Endothelial cell of umbilical vein (primary cell): ENCODE data around the gene SLC38A11. TPM values are rescaled to one million over a fixed set of nuclear protein-coding genes. Genes with fewer than 3 reads are reported as not detected.

Source experiments
- BruUV-seq: library from RNA; stranded (reverse); fragments of 400-500 nt; replicated peaks from 2 replicates; lab custom pipeline; 2021; lab: Mats Ljungman, UMichigan
- CTCF ChIA-PET: fragments of 300-600, 350-600 bp; sonication (Branson Sonifier 250); formaldehyde crosslinking; loops from one replicate; lab custom pipeline; 2021; ENCODE audit warnings: antibody characterized with exemption, inconsistent platforms; lab: Charles Lee
- POLR2A ChIA-PET: fragments of 300-600, 350-600 bp; sonication (Branson Sonifier 250); formaldehyde crosslinking; loops from one replicate; lab custom pipeline; 2021; ENCODE audit warnings: antibody characterized with exemption, inconsistent platforms; lab: Charles Lee
- DNase-seq: peaks from one replicate; pipeline ENCODE4 v3.0.0-alpha.2; 2011; ENCODE audit warnings: low read depth, low spot score
- FAIRE-seq: peaks from 2 replicates; lab custom pipeline; 2011; peaks lifted over from hg19 to GRCh38; lab: Jason Lieb, UNC
- H2AFZ ChIP-seq: 2 replicates; pipeline ENCODE4 v1.6.0; 2012; ENCODE audit warnings: low read depth, low read length, control low read depth, inconsistent platforms
- H3K27ac ChIP-seq: 2 replicates; pipeline ENCODE4 v1.5.1; 2011; ENCODE audit warnings: low read depth, mild to moderate bottlenecking, control low read depth, low read length, moderate library complexity; ENCODE audit not compliant: insufficient read depth
- H3K27me3 ChIP-seq, 2 experiments: 2 replicates each; pipeline versions ENCODE4 v1.6.0 to v1.6.1; 2011; ENCODE audit warnings: low read length in 2 of 2, mixed read lengths in 1 of 2; ENCODE audit not compliant: control insufficient read depth in 2 of 2, insufficient read depth in 2 of 2
- H3K36me3 ChIP-seq, 2 experiments: 2 replicates in 1 of 2; 3 replicates in 1 of 2; pipeline ENCODE4 v1.5.1; 2011; ENCODE audit warnings: low read length in 2 of 2, mild to moderate bottlenecking in 1 of 2, moderate library complexity in 1 of 2; ENCODE audit not compliant: control insufficient read depth in 2 of 2, insufficient read depth in 2 of 2; ENCODE audit errors: extremely low read depth in 1 of 2
- H3K4me1 ChIP-seq: 3 replicates; pipeline ENCODE4 v1.5.1; 2011; ENCODE audit warnings: mild to moderate bottlenecking, low read length; ENCODE audit not compliant: control insufficient read depth, insufficient read depth; ENCODE audit errors: extremely low read depth
- H3K4me2 ChIP-seq: 2 replicates; pipeline ENCODE4 v1.6.1; 2011; ENCODE audit warnings: low read length, control low read depth, mixed read lengths; ENCODE audit not compliant: insufficient read depth
- H3K4me3 ChIP-seq, 3 experiments: fragments of 200-600 bp in 1 of 3; sonication (generic), shearing (Covaris generic) in 1 of 3; replicated peaks in 1 of 3; 2 replicates each; pipeline ENCODE4 v1.5.1; 2011 to 2016; ENCODE audit warnings: control low read depth in 3 of 3, low read length in 3 of 3, mild to moderate bottlenecking in 2 of 3, inconsistent platforms in 1 of 3, low read depth in 1 of 3, moderate library complexity in 1 of 3; ENCODE audit not compliant: insufficient read depth in 1 of 3
- H3K79me2 ChIP-seq: 2 replicates; pipeline ENCODE4 v1.6.0; 2012; ENCODE audit warnings: low read length, inconsistent platforms; ENCODE audit not compliant: control insufficient read depth, insufficient read depth
- H3K9ac ChIP-seq: replicated peaks from 2 replicates; pipeline ENCODE3; 2011; ENCODE audit warnings: low read length, control low read depth; ENCODE audit not compliant: insufficient read depth; ENCODE audit errors: extremely low read depth
- H3K9me1 ChIP-seq: replicated peaks from 3 replicates; pipeline ENCODE4 v1.6.0; 2011; ENCODE audit warnings: mild to moderate bottlenecking, low read length; ENCODE audit not compliant: control insufficient read depth, insufficient read depth; ENCODE audit errors: extremely low read depth
- H3K9me3 ChIP-seq: replicated peaks from 2 replicates; pipeline ENCODE4 v1.5.1; 2012; ENCODE audit warnings: low read length, inconsistent platforms; ENCODE audit not compliant: control insufficient read depth, insufficient read depth
- H4K20me1 ChIP-seq: replicated peaks from 2 replicates; pipeline ENCODE3; 2011; ENCODE audit warnings: mild to moderate bottlenecking, low read length; ENCODE audit not compliant: control insufficient read depth, insufficient read depth; ENCODE audit errors: extremely low read depth
- EZH2 ChIP-seq: IDR thresholded peaks from 2 replicates; pipeline ENCODE4 v1.6.1; 2012; ENCODE audit warnings: borderline replicate concordance, low read depth, mild to moderate bottlenecking, moderate library complexity, low read length, inconsistent platforms; ENCODE audit not compliant: severe bottlenecking
- FOS ChIP-seq: IDR thresholded peaks from 2 replicates; pipeline ENCODE4 v1.6.1; 2011; ENCODE audit warnings: mild to moderate bottlenecking, low read length, moderate library complexity, borderline replicate concordance; ENCODE audit not compliant: insufficient read depth
- GATA2 ChIP-seq: IDR thresholded peaks from 2 replicates; pipeline ENCODE4 v1.7.0; 2011; ENCODE audit warnings: low read depth, mild to moderate bottlenecking, moderate library complexity, mixed read lengths, low read length; ENCODE audit not compliant: insufficient read length, insufficient read depth
- JUN ChIP-seq: IDR thresholded peaks from 2 replicates; pipeline ENCODE4 v1.6.1; 2011; ENCODE audit warnings: borderline replicate concordance, low read depth; ENCODE audit not compliant: insufficient read length, insufficient read depth
- MAX ChIP-seq: IDR thresholded peaks from 2 replicates; pipeline ENCODE4 v1.6.1; 2011; ENCODE audit not compliant: insufficient read depth, insufficient read length
- MYC ChIP-seq: IDR thresholded peaks from one replicate; pipeline ENCODE4 v1.6.1; 2011; ENCODE audit warnings: mild to moderate bottlenecking, low read depth, low read length
- POLR2A ChIP-seq: IDR thresholded peaks from 2 replicates; pipeline ENCODE4 v1.6.1; 2012; ENCODE audit warnings: low read depth, mild to moderate bottlenecking, control low read depth, low read length
- POLR2AphosphoS5 ChIP-seq: IDR thresholded peaks from 2 replicates; pipeline ENCODE4 v1.6.1; 2012; ENCODE audit warnings: low read depth, mild to moderate bottlenecking, control low read depth, low read length, moderate library complexity; ENCODE audit not compliant: insufficient read depth
- dilution Hi-C: fragments of 300-500 bp; cut with MboI; formaldehyde crosslinking; loops from one replicate; pipeline ENCODE4 v1.15.0; 2019; ENCODE audit warnings: low sequenced_read_pairs; ENCODE audit not compliant: extremely low pct_ligation_motif_present
- intact Hi-C: fragments of 100-400 bp; cut with micrococcal nuclease; formaldehyde crosslinking; loops from one replicate; pipeline ENCODE4 v1.10.0; 2022
- polyA plus RNA-seq, 4 experiments: library from polyadenylated mRNA; depleted of rRNA in 3 of 4; stranded (reverse) in 3 of 4; unstranded in 1 of 4; fragments of >200 nt; gene quantifications; 2 replicates each; pipeline versions ENCODE4 v1.2.1 to v1.2.3, GENCODE V29; 2011 to 2012; ENCODE audit warnings: missing spikeins in 1 of 4
- total RNA-seq: library from RNA; stranded (reverse); gene quantifications from 2 replicates; pipeline ENCODE4 v1.2.3, GENCODE V29; 2021
- TF ChIP-seq, protein P1 (sequence below), 2 donors: IDR thresholded peaks; 1 replicate in 1 of 2; 2 replicates in 1 of 2; pipeline ENCODE4 v1.5.1; 2011; ENCODE audit warnings: low read length in 2 of 2, mild to moderate bottlenecking in 2 of 2, moderate library complexity in 2 of 2, control low read depth in 1 of 2, inconsistent platforms in 1 of 2, low read depth in 1 of 2; ENCODE audit not compliant: insufficient read depth in 1 of 2; ENCODE audit errors: extremely low read depth in 1 of 2

The SLC38A11 gene
- total and polyA plus RNA-seq, 2 donors (not counting 3 experiments of a cell fraction or from before 2014, with no cell fraction given): not detected

DNA sequence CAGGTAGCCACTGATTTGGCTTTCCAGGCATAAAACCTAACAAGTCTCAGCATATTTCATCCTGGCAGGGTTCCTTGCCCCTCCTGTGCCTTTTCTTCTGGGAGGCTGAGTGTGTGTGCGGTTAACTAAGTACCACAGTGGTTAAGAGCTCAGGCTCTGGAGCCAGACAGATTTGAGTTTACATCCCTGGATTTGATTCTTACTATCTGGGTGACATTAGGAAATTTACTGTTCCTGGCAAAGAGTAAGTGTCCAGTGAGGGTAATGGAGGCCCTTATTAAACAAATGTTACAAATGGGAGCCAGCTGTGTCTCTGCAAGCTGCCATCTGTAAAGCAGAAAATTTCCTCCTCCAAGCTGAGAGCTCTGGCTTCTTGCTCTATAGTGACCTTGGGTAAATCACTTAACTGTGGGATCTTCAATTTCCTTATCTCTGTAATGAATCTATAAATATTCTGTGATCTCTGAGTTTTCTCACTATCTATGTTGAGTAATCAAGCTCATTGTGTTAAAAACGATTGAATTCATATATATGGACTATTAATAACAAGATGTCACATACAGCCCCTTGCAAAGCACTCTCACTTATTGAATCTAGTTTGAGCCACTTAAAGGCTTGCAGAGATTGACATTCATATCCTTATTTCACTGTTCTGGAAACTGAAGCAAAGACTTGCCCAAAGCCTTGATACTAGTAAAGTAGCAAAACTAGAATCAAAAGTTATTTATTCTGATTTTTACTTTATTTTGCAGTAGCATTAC lies 107.2 kb downstream of the SLC38A11 start:
- no peaks in the 10 kb centered on the region for H3K36me3 ChIP-seq
- TF ChIP-seq FOS (no peak), EZH2 (no peak), MYC (no peak), POLR2AphosphoS5 (no peak), MAX (no peak), GATA2 (no peak), POLR2A (no peak), JUN (no peak)
- TF ChIP-seq, protein P1, sequence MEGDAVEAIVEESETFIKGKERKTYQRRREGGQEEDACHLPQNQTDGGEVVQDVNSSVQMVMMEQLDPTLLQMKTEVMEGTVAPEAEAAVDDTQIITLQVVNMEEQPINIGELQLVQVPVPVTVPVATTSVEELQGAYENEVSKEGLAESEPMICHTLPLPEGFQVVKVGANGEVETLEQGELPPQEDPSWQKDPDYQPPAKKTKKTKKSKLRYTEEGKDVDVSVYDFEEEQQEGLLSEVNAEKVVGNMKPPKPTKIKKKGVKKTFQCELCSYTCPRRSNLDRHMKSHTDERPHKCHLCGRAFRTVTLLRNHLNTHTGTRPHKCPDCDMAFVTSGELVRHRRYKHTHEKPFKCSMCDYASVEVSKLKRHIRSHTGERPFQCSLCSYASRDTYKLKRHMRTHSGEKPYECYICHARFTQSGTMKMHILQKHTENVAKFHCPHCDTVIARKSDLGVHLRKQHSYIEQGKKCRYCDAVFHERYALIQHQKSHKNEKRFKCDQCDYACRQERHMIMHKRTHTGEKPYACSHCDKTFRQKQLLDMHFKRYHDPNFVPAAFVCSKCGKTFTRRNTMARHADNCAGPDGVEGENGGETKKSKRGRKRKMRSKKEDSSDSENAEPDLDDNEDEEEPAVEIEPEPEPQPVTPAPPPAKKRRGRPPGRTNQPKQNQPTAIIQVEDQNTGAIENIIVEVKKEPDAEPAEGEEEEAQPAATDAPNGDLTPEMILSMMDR (IDR thresholded peaks at IDR 0.05; ENCODE audit: extremely low read depth in 1 of 2, insufficient read depth in 1 of 2, low read depth in 1 of 2, low read length in 2 of 2): no peak
- dilution Hi-C loops (no loop called here), intact Hi-C loops (no loop called here)
- H3K9me3 ChIP-seq: no peaks in the 10 kb centered on the region
- no peaks in the 10 kb centered on the region for H3K4me1 ChIP-seq
- H3K27me3 ChIP-seq: no peaks in the 10 kb centered on the region
- POLR2A ChIA-PET: no interaction called here
- CTCF ChIA-PET: interaction anchor here (0.7 to 1.5 kb wide), 10 partner anchors 12 to 114 kb away, joined by 3 to 6 read pairs (median 4); no protein-coding TSS in a partner anchor
- no peaks in the 10 kb centered on the region for H3K79me2 ChIP-seq
- H3K9ac ChIP-seq: no peak overlapping the region
- DNase-seq (no peak), FAIRE-seq (no peak)
- H4K20me1 ChIP-seq: no peaks in the 10 kb centered on the region
- BruUV-seq: no TSS peak
- no peak overlapping the region for H3K27ac ChIP-seq
- H3K4me3 ChIP-seq: no peak overlapping the region
- H3K9me1 ChIP-seq: no peaks in the 10 kb centered on the region
- H2AFZ ChIP-seq: no peak overlapping the region
- no peak overlapping the region for H3K4me2 ChIP-seq
